Colonic mucosa (tissue), 4 donors: ENCODE data around the gene REXO4. TPM values are rescaled to one million over a fixed set of nuclear protein-coding genes. Genes with fewer than 3 reads are reported as not detected.

Experiments
- DNase-seq: peaks from one replicate; pipeline ENCODE4 v3.0.0-alpha.2; 2020
- H3K27ac ChIP-seq: fragments of 200-600 bp; one replicate; pipeline ENCODE4 v1.8.0; 2021
- H3K27me3 ChIP-seq: fragments of 200-600 bp; one replicate; pipeline ENCODE4 v1.8.0; 2021
- H3K36me3 ChIP-seq: fragments of 200-600 bp; one replicate; pipeline ENCODE4 v1.8.0; 2021
- H3K4me1 ChIP-seq: fragments of 200-600 bp; one replicate; pipeline ENCODE4 v1.8.0; 2021; ENCODE audit warnings: mild to moderate bottlenecking
- H3K4me3 ChIP-seq: fragments of 200-600 bp; one replicate; pipeline ENCODE4 v1.8.0; 2021
- H3K9ac ChIP-seq, 2 donors: one replicate each; pipeline ENCODE4 v1.7.0; 2013; ENCODE audit warnings: control low read depth in 2 of 2, low read depth in 2 of 2, low read length in 2 of 2
- H3K9me3 ChIP-seq: fragments of 200-600 bp; one replicate; pipeline ENCODE4 v1.8.0; 2021
- intact Hi-C: fragments of 100-400 bp; cut with DNase I; formaldehyde crosslinking; loops from one replicate; pipeline ENCODE4 v1.14.1; 2022
- total RNA-seq, 2 donors: library from RNA; stranded (reverse); fragmentation: NEBNext Ultra II Directional in 1 of 2; extraction: Animal tissue kit (Norgen Biotek cat#: 25700) in 1 of 2; gene quantifications; one replicate each; pipeline ENCODE4 v1.2.1, GENCODE V29; 2021
- TF ChIP-seq, protein P1 (sequence below): fragments of 200-600 bp; IDR thresholded peaks from one replicate; pipeline ENCODE4 v1.8.0; 2022; ENCODE audit warnings: antibody characterized with exemption, mild to moderate bottlenecking
- donor health status: healthy.
- donor health status: DM: no; HTN: no; CAD: no.
- donor health status: DM: no; HTN: no; CAD: no.

The REXO4 gene
- total RNA-seq, 2 donors from 2014 or later, result 17.3 to 38.6 TPM

GRCh38 chr9:133387680-133388079 lies 30.1 kb downstream of the REXO4 start:
- H3K27me3 ChIP-seq, result no peaks in the 10 kb centered on the region
- TF ChIP-seq, protein P1, sequence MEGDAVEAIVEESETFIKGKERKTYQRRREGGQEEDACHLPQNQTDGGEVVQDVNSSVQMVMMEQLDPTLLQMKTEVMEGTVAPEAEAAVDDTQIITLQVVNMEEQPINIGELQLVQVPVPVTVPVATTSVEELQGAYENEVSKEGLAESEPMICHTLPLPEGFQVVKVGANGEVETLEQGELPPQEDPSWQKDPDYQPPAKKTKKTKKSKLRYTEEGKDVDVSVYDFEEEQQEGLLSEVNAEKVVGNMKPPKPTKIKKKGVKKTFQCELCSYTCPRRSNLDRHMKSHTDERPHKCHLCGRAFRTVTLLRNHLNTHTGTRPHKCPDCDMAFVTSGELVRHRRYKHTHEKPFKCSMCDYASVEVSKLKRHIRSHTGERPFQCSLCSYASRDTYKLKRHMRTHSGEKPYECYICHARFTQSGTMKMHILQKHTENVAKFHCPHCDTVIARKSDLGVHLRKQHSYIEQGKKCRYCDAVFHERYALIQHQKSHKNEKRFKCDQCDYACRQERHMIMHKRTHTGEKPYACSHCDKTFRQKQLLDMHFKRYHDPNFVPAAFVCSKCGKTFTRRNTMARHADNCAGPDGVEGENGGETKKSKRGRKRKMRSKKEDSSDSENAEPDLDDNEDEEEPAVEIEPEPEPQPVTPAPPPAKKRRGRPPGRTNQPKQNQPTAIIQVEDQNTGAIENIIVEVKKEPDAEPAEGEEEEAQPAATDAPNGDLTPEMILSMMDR, result no peak
- no peaks in the 10 kb centered on the region for H3K4me1 ChIP-seq
- DNase-seq, result no peak
- H3K27ac ChIP-seq, result no peak overlapping the region
- intact Hi-C loops, result no loop called here
- no peak overlapping the region for H3K4me3 ChIP-seq
- no peaks in the 10 kb centered on the region for H3K9me3 ChIP-seq
- H3K36me3 ChIP-seq, result no peaks in the 10 kb centered on the region
- H3K9ac ChIP-seq, result no peak overlapping the region

DNA sequence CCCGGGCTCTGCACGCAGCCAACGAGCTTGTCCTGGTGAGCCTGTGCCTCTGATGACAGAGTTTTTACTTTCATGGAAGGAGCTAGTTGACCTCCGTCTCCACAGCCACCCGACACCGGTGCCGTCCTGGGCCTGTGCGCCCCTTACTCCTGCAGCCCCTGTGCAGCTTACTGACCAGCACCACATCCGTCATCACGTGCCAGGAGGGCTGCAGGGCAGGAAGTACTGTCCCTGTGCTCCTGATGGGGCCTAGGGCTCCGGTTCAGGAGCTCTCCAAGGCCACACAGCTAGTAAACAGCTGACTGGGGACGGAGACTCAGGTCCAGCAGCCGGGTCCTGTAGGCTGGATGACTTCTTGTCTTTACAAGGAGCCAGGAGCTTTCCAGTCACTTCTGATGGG lies 31.5 kb downstream of the REXO4 start:
- H3K9ac ChIP-seq, result no peak overlapping the region
- TF ChIP-seq, protein P1, result no peak
- no peak overlapping the region for H3K27ac ChIP-seq
- intact Hi-C loops, result no loop called here
- H3K4me3 ChIP-seq, result no peak overlapping the region
- DNase-seq, result no peak
- no peaks in the 10 kb centered on the region for H3K9me3 ChIP-seq
- no peaks in the 10 kb centered on the region for H3K27me3 ChIP-seq
- H3K4me1 ChIP-seq, result no peaks in the 10 kb centered on the region
- H3K36me3 ChIP-seq, result no peaks in the 10 kb centered on the region

GRCh38 chr9:133385452-133385851 lies 32.4 kb downstream of the REXO4 start:
- Histone ChIP-seq H3K4me3 (no peak overlapping the region), H3K36me3 (no peaks in the 10 kb centered on the region), H3K4me1 (no peaks in the 10 kb centered on the region), H3K9me3 (no peaks in the 10 kb centered on the region), H3K9ac (no peak overlapping the region), H3K27ac (no peak overlapping the region), H3K27me3 (no peaks in the 10 kb centered on the region)
- TF ChIP-seq, protein P1, result no peak
- intact Hi-C loops, result no loop called here
- no peak for DNase-seq

GRCh38 chr9:133384736-133385321 lies 33.0 kb downstream of the REXO4 start:
- no peak overlapping the region for H3K27ac ChIP-seq
- no peak overlapping the region for H3K4me3 ChIP-seq
- no peaks in the 10 kb centered on the region for H3K36me3 ChIP-seq
- intact Hi-C loops, result no loop called here
- no peaks in the 10 kb centered on the region for H3K4me1 ChIP-seq
- H3K27me3 ChIP-seq, result no peaks in the 10 kb centered on the region
- TF ChIP-seq, protein P1, result no peak
- DNase-seq, result no peak
- H3K9me3 ChIP-seq, result no peaks in the 10 kb centered on the region
- no peak overlapping the region for H3K9ac ChIP-seq

GRCh38 chr9:133383438-133383837 lies 34.4 kb downstream of the REXO4 start:
- TF ChIP-seq, protein P1, result no peak

More at GRCh38 chr9:133383438-133383837, 34.4 kb downstream of the REXO4 start:
- DNase-seq, result no peak
- no peaks in the 10 kb centered on the region for H3K9me3 ChIP-seq
- H3K36me3 ChIP-seq, result no peaks in the 10 kb centered on the region
- intact Hi-C loops, result no loop called here
- no peaks in the 10 kb centered on the region for H3K4me1 ChIP-seq
- no peaks in the 10 kb centered on the region for H3K27me3 ChIP-seq
- H3K27ac ChIP-seq, result no peak overlapping the region
- no peak overlapping the region for H3K4me3 ChIP-seq
- H3K9ac ChIP-seq, result no peak overlapping the region
